ENCODE measurements around the gene TAGAP.

DNA sequence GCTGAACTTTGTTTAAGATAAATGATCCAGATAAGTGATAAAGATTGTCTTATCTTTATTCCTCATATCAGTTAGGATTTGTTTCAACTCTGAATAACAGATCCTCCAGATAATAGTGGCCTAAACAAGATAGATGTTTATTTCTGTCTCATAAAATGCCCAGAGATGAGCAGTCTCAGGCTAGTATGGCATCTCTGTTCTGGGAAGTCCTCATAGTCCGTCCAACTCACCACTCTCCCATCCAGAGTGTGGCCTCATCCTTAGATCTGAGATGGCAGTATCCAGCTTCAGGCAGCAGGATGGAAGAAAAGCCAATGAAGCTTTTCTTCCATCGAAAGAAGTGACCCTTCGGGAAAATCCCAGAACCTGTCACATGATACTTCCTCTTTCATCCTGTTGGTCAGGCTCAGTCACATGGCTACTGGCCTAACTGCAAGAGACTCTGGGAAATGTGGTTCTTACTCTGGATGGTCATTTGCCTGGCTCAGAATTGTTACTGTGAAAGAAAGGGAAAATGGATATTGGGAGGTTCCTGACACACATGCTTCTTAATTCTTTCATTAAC, 29.4 kb upstream of the TAGAP start:
- TF ChIP-seq, protein P1, sequence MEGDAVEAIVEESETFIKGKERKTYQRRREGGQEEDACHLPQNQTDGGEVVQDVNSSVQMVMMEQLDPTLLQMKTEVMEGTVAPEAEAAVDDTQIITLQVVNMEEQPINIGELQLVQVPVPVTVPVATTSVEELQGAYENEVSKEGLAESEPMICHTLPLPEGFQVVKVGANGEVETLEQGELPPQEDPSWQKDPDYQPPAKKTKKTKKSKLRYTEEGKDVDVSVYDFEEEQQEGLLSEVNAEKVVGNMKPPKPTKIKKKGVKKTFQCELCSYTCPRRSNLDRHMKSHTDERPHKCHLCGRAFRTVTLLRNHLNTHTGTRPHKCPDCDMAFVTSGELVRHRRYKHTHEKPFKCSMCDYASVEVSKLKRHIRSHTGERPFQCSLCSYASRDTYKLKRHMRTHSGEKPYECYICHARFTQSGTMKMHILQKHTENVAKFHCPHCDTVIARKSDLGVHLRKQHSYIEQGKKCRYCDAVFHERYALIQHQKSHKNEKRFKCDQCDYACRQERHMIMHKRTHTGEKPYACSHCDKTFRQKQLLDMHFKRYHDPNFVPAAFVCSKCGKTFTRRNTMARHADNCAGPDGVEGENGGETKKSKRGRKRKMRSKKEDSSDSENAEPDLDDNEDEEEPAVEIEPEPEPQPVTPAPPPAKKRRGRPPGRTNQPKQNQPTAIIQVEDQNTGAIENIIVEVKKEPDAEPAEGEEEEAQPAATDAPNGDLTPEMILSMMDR (IDR thresholded peaks at IDR 0.05): no peak
- TF ChIP-seq, protein P2, sequence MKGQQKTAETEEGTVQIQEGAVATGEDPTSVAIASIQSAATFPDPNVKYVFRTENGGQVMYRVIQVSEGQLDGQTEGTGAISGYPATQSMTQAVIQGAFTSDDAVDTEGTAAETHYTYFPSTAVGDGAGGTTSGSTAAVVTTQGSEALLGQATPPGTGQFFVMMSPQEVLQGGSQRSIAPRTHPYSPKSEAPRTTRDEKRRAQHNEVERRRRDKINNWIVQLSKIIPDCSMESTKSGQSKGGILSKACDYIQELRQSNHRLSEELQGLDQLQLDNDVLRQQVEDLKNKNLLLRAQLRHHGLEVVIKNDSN (CRISPR knock-in tag; IDR thresholded peaks at IDR 0.05): peak; percentile 98
- TF ChIP-seq, protein P3, sequence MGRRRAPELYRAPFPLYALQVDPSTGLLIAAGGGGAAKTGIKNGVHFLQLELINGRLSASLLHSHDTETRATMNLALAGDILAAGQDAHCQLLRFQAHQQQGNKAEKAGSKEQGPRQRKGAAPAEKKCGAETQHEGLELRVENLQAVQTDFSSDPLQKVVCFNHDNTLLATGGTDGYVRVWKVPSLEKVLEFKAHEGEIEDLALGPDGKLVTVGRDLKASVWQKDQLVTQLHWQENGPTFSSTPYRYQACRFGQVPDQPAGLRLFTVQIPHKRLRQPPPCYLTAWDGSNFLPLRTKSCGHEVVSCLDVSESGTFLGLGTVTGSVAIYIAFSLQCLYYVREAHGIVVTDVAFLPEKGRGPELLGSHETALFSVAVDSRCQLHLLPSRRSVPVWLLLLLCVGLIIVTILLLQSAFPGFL (CRISPR knock-in tag; IDR thresholded peaks at IDR 0.05; ENCODE audit: borderline replicate concordance): no peak
- TF ChIP-seq, protein P4, sequence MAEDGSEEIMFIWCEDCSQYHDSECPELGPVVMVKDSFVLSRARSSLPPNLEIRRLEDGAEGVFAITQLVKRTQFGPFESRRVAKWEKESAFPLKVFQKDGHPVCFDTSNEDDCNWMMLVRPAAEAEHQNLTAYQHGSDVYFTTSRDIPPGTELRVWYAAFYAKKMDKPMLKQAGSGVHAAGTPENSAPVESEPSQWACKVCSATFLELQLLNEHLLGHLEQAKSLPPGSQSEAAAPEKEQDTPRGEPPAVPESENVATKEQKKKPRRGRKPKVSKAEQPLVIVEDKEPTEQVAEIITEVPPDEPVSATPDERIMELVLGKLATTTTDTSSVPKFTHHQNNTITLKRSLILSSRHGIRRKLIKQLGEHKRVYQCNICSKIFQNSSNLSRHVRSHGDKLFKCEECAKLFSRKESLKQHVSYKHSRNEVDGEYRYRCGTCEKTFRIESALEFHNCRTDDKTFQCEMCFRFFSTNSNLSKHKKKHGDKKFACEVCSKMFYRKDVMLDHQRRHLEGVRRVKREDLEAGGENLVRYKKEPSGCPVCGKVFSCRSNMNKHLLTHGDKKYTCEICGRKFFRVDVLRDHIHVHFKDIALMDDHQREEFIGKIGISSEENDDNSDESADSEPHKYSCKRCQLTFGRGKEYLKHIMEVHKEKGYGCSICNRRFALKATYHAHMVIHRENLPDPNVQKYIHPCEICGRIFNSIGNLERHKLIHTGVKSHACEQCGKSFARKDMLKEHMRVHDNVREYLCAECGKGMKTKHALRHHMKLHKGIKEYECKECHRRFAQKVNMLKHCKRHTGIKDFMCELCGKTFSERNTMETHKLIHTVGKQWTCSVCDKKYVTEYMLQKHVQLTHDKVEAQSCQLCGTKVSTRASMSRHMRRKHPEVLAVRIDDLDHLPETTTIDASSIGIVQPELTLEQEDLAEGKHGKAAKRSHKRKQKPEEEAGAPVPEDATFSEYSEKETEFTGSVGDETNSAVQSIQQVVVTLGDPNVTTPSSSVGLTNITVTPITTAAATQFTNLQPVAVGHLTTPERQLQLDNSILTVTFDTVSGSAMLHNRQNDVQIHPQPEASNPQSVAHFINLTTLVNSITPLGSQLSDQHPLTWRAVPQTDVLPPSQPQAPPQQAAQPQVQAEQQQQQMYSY (CRISPR knock-in tag; IDR thresholded peaks at IDR 0.05): no peak
- TF ChIP-seq, protein P5, sequence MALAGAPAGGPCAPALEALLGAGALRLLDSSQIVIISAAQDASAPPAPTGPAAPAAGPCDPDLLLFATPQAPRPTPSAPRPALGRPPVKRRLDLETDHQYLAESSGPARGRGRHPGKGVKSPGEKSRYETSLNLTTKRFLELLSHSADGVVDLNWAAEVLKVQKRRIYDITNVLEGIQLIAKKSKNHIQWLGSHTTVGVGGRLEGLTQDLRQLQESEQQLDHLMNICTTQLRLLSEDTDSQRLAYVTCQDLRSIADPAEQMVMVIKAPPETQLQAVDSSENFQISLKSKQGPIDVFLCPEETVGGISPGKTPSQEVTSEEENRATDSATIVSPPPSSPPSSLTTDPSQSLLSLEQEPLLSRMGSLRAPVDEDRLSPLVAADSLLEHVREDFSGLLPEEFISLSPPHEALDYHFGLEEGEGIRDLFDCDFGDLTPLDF (CRISPR knock-in tag; IDR thresholded peaks at IDR 0.05): no peak
- TF ChIP-seq, protein P6, sequence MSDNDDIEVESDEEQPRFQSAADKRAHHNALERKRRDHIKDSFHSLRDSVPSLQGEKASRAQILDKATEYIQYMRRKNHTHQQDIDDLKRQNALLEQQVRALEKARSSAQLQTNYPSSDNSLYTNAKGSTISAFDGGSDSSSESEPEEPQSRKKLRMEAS (CRISPR knock-in tag; IDR thresholded peaks at IDR 0.05): no peak

Data from WTC11 (cell line).